Ectodermal cell (in vitro differentiated cells): Measurements from ENCODE around the gene MPHOSPH9.

ENCODE experiments used
- H3K27ac ChIP-seq: 2 replicates; pipeline ENCODE4 v1.7.0; 2013; ENCODE audit warnings: mild to moderate bottlenecking, low read depth, low read length; ENCODE audit not compliant: insufficient read depth, poor library complexity, severe bottlenecking
- H3K27me3 ChIP-seq: 2 replicates; pipeline ENCODE4 v1.7.0; 2013; ENCODE audit warnings: mild to moderate bottlenecking, low read length; ENCODE audit not compliant: insufficient read depth, control insufficient read depth, poor library complexity, severe bottlenecking
- H3K36me3 ChIP-seq: one replicate; pipeline ENCODE4 v1.7.0; 2013; ENCODE audit warnings: low read length; ENCODE audit not compliant: control insufficient read depth, insufficient read depth
- H3K4me1 ChIP-seq: one replicate; pipeline ENCODE4 v1.7.0; 2013; ENCODE audit warnings: low read length; ENCODE audit not compliant: control insufficient read depth, insufficient read depth
- H3K4me3 ChIP-seq: 2 replicates; pipeline ENCODE4 v1.7.0; 2013; ENCODE audit warnings: low read depth, low read length, control low read depth; ENCODE audit not compliant: insufficient read depth
- H3K9me3 ChIP-seq: 2 replicates; pipeline ENCODE4 v1.7.0; 2013; ENCODE audit warnings: mild to moderate bottlenecking, low read length, moderate library complexity; ENCODE audit not compliant: control insufficient read depth
- WGBS, 2 experiments: methylation state at CpG; one replicate each; pipeline ENCODE4 v1.1.7; 2013; ENCODE audit warnings: missing lambda C conversion rate in 2 of 2; 5-methylcytosine and 5-hydroxymethylcytosine counted together

MPHOSPH9 gene

GRCh38 chr12:123141615-123142517 is 91.1 kb downstream of the MPHOSPH9 start:
- peaks cover 2% of the 10 kb centered on the region for H3K27me3 ChIP-seq
- H3K4me3 ChIP-seq: no peak overlapping the region
- no peaks in the 10 kb centered on the region for H3K36me3 ChIP-seq
- no peaks in the 10 kb centered on the region for H3K9me3 ChIP-seq
- peak overlapping the region; percentile 47 for H3K27ac ChIP-seq
- peaks cover 19% of the 10 kb centered on the region for H3K4me1 ChIP-seq
- WGBS, 2 experiments: 67 to 70% methylated on average over 15 of the region's 15 CpGs

- Histone ChIP-seq H3K36me3 (no peaks in the 10 kb centered on the region), H3K9me3 (no peaks in the 10 kb centered on the region), H3K4me1 (peaks cover 19% of the 10 kb centered on the region), H3K27ac (no peak overlapping the region), H3K27me3 (no peaks in the 10 kb centered on the region), H3K4me3 (no peak overlapping the region)
- 84 to 90% methylated on average over 6 of the region's 6 CpGs for WGBS, 2 experiments
Measured at GRCh38 chr12:123140676-123141614, 92.0 kb downstream of the MPHOSPH9 start.

GRCh38 chr12:123139926-123140675 is 92.8 kb downstream of the MPHOSPH9 start:
- H3K9me3 ChIP-seq: no peaks in the 10 kb centered on the region
- H3K27ac ChIP-seq: no peak overlapping the region
- no peak overlapping the region for H3K4me3 ChIP-seq
- no peaks in the 10 kb centered on the region for H3K36me3 ChIP-seq
- H3K4me1 ChIP-seq: peaks cover 19% of the 10 kb centered on the region
- WGBS, 2 experiments: 70 to 71% methylated on average over 6 of the region's 6 CpGs
- H3K27me3 ChIP-seq: no peaks in the 10 kb centered on the region

GRCh38 chr12:123135688-123136087 is 97.3 kb downstream of the MPHOSPH9 start:
- Histone ChIP-seq H3K4me1 (peaks cover 12% of the 10 kb centered on the region), H3K27ac (no peak overlapping the region), H3K36me3 (no peaks in the 10 kb centered on the region), H3K27me3 (no peaks in the 10 kb centered on the region), H3K9me3 (no peaks in the 10 kb centered on the region), H3K4me3 (no peak overlapping the region)
- 64 to 68% methylated on average over 7 to 8 of the region's 8 CpGs for WGBS, 2 experiments

- H3K27ac ChIP-seq: no peak overlapping the region
- H3K4me3 ChIP-seq: no peak overlapping the region
- peaks cover 9% of the 10 kb centered on the region for H3K4me1 ChIP-seq
- no peaks in the 10 kb centered on the region for H3K36me3 ChIP-seq
- H3K9me3 ChIP-seq: no peaks in the 10 kb centered on the region
- H3K27me3 ChIP-seq: no peaks in the 10 kb centered on the region
- WGBS, 2 experiments: 94 to 95% methylated on average over 5 to 6 of the region's 6 CpGs
Measured at GRCh38 chr12:123134826-123135225, 98.1 kb downstream of the MPHOSPH9 start.

- WGBS, 2 experiments: 94 to 95% methylated on average over 9 of the region's 9 CpGs
- H3K27ac ChIP-seq: no peak overlapping the region
Measured at GRCh38 chr12:123134271-123134671, 98.7 kb downstream of the MPHOSPH9 start.

GRCh38 chr12:123133701-123134100 is 99.2 kb downstream of the MPHOSPH9 start:
- H3K27ac ChIP-seq: no peak overlapping the region
- H3K27me3 ChIP-seq: no peaks in the 10 kb centered on the region
- H3K4me3 ChIP-seq: no peak overlapping the region
- peaks cover 5% of the 10 kb centered on the region for H3K4me1 ChIP-seq
- WGBS, 2 experiments: 90 to 95% methylated on average over 9 of the region's 9 CpGs
- no peaks in the 10 kb centered on the region for H3K9me3 ChIP-seq
- no peaks in the 10 kb centered on the region for H3K36me3 ChIP-seq

More at GRCh38 chr12:123134271-123134671, 98.7 kb downstream of the MPHOSPH9 start:
- Histone ChIP-seq H3K27me3 (no peaks in the 10 kb centered on the region), H3K36me3 (no peaks in the 10 kb centered on the region), H3K4me3 (no peak overlapping the region), H3K9me3 (no peaks in the 10 kb centered on the region), H3K4me1 (peaks cover 5% of the 10 kb centered on the region)

GRCh38 chr12:123132951-123133619 is 99.9 kb downstream of the MPHOSPH9 start:
- Histone ChIP-seq H3K9me3 (no peaks in the 10 kb centered on the region), H3K4me1 (peaks cover 5% of the 10 kb centered on the region), H3K4me3 (no peak overlapping the region), H3K27ac (no peak overlapping the region), H3K27me3 (no peaks in the 10 kb centered on the region), H3K36me3 (no peaks in the 10 kb centered on the region)
- 88 to 95% methylated on average over 3 of the region's 3 CpGs for WGBS, 2 experiments

GRCh38 chr12:123131879-123132402 is 101.0 kb downstream of the MPHOSPH9 start:
- Histone ChIP-seq H3K27ac (no peak overlapping the region), H3K36me3 (no peaks in the 10 kb centered on the region), H3K27me3 (no peaks in the 10 kb centered on the region), H3K4me1 (peaks cover 5% of the 10 kb centered on the region), H3K4me3 (no peak overlapping the region), H3K9me3 (no peaks in the 10 kb centered on the region)
- WGBS, 2 experiments: 90 to 92% methylated on average over 12 of the region's 12 CpGs
